CD4-positive, alpha-beta T cell treated with Interferon alpha-2 for 1 hour (primary cell): ENCODE measurements around the gene CHD2.
A peak's percentile ranks its signal among the peaks of the same experiment; 100 is the strongest.
"Not testable (repeated sequence)": the region's sequence is repeated elsewhere in the genome, so short reads cannot be mapped to it uniquely, and the experiment has no call there.

Experiments used
- DNase-seq, 2 donors: peaks; one replicate each; pipeline ENCODE4 v3.0.0-alpha.2; 2020 to 2022

Gene CHD2

DNA sequence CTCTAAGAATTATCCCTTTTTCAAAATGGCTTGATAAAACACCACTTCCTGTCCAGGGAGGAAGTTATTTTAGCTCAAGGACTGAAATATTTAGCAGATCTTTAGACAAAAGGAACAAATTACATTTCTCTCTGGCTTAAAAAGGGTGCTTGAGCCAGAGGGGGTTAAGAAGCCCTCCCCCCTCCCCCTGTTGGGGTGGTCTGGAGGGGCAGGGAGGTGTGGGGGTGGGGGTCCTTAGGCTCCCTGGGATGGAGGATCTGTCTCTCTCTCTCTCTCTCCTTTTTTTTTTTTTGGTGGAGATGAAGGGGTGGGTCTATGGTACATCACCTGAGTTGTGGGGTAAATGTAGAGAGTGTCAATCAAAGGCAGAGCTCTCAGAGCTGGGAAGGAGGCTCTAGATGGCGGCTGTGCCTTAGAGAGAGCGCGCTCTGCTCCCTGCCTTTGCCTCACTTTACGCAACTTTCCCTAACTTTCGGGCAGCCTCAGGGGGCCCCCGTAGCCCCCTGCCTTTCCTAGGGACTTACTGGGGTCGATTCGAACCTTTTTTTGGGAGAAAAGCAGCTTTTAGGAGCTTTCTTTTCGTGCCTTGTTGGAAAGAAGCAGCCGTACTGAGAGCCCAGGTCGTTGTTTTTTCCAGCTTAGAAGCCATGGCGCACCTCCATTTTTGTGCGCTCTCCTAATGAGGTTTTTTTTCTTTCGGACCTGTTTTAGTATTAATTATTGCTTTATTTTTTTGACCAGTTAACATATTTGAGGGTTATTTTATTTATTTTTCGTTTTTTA, at the start of gene CHD2:
Gene CHD2, plus strand, starts transcription at position 377 of the 783 bp plus-strand sequence. CDS start 914 bp downstream, outside the sequence.
- DNase-seq: peak; percentile 76 to 86

DNA sequence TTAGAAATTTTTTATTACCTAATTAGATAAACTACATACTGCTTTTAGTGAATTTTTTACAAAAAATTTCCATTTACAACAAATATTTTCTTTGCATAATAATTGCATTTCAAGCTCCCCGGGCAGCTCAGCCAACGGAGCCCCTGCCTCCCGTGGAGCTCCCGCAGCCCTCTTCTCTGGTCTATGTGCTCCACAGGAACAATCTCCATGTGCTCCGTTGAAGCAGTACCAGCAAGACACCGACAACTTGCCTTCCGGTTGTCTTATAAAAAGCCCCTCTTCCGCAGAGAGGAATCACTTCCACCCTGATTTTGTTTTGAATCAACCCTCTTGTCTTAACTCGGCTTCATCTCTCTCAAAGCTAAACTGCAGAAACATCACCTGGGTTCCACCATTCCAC, 46.9 kb upstream of the CHD2 start:
- no peak for DNase-seq

DNA sequence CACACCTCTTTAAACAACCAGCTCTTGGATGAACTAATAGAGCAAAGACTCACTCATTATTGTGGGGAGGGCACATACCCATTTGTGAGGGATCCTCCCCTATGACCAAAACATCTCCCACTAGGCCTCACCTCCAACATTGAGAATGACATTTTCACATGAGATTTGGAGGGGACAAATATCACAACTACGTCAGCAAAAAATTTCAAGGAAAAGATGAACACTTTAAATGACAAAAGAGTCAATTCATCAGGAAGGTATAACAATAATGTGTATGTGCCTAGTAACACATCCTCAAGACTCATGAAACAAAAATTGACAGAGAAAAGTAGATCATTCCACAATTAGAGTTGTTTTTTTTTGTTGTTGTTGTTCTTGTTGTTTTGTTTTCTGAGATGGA, 38.4 kb upstream of the CHD2 start:
- no peak for DNase-seq

DNA sequence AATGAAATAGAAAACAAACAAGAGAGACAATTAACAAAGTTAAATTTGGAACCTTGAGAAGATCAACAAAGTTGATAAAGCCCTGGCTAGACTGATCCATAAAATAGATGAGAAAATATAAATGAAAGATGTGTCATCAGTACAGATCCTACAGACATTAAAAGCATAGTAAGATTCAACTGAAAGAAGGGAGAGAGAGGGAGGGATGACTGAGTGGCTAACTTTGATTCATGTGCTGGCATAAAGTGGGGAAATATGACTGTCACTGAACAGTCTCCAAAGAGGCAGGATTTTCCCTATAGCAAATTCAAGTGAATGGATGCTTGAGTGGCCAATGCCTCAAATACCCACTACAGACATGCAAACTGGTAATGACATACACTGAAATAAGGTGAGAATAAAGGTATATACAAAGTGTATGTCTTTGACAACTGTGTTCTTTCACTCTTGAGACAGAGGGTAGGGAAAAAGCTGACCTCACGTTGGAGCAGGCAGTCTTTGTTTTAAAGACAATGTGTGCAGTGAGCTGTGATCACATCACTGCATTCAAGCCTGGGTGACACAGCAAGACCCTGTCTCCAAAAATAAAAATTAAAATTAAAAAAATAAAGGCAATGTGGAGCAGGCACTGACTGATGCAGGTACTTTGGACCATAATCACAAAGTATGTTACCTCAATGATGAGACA, 35.9 kb upstream of the CHD2 start:
- no peak for DNase-seq

DNA sequence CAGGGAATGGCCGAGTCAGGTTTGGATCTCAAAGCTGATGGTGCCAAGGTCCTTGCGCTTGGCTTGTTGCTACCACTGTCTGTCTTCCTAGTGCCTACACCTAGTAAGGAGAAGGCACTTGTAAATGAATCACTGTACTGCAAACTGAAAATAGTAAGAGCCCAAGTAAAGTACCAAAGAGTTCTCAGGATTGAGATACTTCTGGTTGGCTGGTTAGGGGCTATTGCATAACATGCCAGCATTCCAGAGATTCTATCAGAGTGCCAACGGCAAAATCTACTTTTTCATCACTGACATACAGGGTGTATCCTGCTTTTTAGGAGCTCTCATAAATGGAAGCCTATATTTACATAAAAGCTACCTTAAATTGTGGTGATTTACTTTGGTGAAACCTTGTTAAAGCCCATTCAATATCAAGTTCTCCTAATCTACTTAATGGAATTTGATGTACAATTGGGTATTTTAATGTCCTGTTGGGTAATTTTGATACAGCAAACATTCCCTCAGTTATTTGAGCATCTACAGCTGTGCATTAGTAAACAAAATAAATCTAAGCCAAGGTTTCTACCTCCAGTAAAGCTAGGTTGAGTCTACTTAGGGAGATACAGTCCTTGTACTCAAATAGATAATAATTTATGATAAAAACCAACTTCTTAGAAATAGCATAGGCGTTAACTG, 30.7 kb upstream of the CHD2 start:
- DNase-seq: no peak

DNA sequence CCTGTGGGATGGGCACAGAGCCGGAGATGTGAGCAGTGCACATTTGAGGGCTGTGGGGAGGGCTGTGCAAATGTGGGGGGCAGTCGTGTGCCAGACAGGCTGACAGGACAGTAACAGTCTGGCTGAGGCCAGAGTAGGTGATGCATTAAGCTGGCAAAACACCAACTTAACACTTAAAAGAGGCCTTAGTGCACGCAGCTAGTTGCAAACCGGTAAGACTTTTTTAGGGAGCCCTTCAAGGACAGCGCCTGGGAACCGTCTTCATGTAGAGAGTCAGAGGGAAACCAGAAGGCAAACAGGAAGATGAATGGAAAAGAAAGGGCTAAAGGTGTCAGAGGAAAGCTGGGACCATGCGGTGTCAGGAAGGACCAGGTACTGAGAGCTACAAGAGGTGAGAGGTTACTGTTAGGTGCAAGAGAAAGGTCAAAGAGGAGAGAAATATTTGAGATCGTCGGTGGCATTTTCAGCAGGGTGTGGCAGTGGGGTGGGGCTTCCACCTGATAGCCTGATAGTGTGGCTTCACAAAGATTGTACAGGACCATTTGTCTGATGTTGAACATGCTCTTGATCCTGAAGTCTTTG, 30.0 kb upstream of the CHD2 start:
- no peak for DNase-seq

DNA sequence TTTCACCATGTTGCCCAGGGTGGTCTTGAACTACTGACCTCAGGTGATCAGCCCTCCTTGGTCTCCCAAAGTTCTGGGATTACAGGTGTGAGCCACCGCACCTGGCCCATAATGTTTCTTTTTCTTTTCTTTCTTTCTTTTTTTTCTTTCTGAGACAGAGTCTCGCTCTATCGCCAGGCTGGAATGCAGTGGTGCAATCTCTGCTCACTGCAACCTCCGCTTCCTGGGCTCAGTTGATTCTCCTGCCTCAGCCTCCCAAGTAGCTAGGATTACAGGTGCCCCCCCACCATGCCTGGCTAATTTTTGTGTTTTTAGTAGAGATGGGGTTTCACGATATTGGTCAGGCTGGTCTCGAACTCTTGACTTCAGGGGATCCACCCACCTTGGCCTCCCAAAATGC, 27.2 kb upstream of the CHD2 start:
- DNase-seq: not testable (repeated sequence)

DNA sequence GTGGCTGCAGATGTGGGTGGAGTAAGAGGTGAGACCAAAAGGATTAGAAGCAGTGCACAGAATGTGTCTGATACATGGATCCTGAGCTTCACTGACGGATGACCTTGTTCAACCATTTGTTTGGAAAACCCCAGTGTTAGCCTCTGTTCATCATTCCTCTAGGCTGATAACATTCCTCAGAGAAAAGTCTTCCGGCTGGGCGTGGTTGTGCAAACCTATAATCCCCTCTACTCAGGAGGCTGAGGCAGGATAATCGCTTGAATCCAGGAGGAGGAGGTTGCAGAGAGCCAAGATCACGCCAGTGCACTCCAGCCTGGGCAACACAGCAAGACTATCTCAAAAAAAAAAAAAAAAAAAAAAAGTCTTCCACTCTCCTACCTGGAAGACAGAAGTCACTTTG, 23.1 kb upstream of the CHD2 start:
- DNase-seq: no peak

DNA sequence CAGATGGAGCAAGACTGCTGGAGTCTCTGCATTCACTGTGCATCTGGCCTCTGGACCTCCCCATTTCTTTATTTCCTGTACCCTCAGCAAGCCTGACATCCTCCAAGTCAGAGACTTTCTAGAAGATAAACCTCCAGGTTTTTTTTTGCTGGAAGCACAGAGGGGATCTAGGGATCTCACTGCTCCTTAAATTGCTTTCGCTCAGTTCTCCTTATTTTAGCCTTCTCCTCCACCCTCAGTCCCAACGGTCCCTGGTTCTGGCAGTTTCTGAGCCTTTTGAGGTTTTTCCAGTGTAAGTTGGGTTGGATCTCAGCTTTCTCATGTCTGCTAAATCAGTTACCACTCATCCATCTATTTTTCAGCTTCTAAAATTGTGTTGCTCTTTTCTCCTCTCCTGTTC, 22.7 kb upstream of the CHD2 start:
- no peak for DNase-seq

DNA sequence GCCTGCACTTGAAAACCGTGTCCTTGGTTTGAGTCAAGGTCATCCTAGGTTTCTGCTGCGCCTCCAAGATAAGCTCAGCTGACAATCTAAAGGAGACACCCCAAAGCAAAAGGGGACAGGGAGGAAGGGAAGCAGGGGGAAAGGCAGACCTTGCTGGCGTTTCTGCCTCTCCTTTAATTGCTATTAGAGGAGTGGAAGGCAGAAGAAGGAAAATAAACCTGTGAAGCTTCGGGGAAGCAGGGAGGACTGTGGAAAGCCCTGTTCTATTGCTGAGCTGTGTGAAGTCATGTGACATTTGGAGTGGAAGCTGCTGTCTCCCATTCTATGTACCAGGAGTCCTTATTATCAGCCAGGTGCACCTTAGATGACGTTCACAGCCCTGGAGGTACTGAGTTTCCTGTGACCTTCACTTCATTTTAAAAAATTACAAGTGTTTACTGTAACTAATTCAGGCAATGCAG, 21.5 kb upstream of the CHD2 start:
- DNase-seq: no peak

DNA sequence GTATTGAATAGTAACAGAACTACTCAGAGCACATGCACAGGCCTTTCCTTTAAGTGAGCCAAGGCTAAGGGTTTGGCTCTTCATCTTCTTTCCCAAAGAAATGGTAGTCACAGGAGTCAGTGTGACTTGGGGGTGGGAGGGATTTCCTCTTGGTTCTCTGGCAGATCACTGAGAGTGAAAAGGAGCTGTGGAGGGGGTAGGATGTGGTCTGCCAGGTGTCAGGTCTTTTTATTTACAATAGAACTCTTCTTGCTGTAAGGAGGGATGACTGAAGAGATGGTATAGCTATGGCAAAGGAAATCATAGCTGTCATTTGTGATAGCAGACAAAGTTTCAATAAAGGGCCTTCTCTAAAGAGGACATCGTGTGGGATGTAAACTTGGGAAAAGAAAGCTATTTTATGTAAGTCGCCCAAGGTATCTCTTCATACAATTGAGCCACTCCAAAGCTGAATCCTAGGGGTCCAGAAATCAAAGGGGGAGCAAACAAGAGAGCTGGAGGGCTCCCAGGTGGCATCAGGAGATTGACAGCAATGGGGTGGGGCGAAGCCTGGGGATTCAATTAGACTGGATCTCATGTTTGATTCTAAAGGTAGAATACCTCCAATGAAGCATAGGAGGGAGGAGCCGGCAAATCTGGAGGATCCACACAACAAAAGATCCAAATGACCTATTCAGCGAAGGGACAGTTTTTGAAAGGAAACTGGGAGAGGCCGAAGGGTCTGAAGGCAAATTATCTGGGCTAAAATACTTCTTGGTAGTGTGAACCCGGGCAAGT, 20.0 kb upstream of the CHD2 start:
- DNase-seq: peak in 1 of 2 donors; percentile 45

DNA sequence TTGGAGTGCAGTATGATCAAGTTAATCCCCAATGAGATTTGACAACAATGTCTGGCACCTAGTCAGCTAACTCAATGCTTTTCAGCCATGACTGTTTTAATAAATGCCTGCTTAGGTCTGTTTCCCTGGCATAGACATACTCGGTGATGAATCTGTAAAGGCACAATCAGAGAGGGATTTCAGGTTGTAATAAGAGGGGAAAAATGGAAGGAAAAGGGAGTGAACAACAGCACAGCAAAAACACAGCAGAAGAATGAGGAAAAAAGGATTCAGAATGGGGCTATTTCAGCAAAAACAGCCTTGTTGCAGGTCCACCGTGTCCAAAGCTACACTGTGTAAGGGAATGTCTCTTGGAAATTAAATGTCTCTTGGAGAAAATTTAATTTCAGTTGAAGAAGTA, 19.3 kb upstream of the CHD2 start:
- no peak for DNase-seq

DNA sequence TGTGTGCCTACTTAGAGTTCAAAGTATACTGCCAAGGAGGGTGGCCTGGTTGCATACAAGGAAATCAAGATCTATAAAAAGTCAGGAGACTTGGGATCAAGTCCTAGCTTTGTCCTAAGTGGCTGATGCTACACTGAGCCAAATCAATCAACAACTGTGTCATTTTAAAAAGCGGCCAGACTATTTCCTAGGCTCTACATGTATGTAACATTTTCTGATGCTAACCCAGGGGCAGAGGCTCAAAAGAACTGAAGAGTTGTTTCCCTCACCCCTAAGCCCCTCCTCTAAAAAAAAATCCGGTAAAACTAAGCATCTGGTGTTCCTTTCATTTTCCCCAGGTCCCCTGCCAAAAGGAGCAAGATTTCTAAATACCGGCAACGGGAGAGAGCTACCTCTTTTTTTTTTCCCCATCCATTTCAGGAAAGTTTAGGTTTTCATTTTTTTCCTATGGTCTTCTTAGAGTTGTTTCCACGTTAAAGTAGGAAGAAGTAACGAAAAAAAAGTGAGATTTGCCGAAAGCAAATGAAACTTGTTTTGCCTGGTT, 18.8 kb upstream of the CHD2 start:
- peak in 1 of 2 donors; percentile 30 for DNase-seq

DNA sequence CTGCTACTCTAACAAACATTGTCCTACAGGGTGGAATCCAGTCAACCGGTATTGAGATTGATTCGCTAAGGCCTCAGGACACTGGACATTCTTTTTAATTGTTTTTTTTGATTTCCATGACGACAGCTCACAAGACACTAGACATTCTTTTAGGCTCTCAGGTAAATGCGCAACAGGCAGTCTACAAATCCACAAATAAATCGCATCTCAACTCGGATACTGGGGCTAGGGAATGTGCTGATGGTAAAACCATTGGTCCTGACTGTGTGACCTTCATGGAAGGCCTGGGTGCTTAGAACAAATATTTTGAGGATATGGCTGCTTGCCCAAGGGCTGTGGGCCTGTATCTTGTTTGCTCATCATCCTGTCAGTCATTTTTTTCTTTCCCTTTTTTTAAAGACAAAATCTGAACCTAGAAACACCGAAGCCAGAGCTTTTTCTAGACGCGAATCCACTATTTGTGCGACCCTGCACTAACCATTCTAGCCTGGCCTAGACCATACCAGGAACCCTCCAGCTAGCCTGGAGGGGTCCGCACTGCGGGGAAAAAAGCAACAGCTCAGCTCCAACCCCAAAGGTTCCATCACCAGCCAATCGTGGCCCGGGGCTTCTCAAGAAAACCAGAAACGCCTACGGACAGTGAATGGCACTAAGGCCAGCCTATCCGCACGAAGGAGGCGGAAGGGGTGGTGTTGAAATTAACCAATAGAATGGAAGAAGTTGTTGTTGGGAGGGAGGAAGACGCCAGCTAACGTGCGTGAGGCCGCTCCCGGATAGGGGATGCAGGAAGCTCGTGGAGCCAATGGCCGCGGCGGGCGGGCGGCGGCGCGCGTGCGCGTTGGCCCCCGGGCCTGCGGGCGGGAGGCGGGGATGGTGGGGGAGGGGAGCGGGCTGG, 18.1 kb upstream of the CHD2 start:
- DNase-seq: peak; percentile 99

DNA sequence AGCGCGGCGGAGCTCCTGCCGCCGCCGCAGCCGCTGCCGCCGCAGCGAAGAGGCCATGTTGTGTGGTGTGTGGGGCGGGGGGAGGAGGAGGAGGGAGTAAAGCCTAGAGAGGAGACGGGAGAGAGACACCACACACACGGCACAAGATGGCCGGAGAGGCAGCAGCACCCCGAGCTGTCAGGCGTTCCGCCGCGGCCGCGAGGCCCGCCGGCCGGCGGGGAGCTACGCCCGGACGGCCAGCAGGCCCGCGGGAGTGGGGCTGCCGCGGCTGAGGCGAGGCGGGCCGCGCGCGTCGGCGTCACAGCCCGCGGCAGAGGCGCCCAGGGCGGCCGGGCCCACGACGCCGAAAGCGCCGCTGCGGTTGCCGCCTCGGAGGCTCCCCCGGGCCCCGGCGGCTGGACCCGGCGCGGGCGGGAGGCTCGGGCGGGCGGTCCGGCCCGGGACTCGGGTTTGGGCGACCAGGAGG, 17.4 kb upstream of the CHD2 start:
- DNase-seq: no peak

DNA sequence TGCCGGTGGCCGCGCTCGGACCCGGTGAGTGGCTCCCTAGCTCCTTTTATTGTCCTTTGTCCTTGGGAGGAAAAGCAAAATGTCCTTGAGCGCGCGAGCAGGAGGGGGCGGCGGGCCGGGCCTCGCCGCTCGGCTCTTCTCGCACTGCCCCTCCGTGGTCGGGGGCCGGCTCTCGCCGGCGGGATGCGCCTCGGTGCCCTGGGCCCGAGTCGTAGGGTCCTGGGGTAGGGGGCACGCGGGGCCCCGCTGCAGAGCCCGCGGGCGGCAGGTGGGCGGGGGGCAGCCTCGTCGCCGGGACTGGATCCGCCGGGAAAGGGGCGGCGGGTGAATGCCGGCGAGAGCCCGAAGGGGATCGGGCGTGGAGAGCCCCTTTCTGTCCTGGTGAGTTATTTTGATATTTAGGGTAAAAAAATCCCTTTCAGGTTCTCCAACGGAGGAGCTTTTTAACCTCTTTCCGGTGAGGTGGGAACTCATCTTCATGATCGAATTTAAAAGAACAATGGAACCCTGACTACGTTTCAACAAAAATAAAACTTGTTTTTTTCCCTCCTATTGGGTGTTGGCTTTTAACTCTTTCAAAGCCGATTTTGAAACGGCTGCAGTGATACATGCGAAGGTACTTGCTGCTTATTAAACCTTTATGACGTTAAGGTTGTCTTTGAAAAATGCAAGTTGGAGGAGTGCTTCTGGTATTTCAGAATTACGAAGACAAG, 16.8 kb upstream of the CHD2 start:
- DNase-seq: peak; percentile 49 to 81

DNA sequence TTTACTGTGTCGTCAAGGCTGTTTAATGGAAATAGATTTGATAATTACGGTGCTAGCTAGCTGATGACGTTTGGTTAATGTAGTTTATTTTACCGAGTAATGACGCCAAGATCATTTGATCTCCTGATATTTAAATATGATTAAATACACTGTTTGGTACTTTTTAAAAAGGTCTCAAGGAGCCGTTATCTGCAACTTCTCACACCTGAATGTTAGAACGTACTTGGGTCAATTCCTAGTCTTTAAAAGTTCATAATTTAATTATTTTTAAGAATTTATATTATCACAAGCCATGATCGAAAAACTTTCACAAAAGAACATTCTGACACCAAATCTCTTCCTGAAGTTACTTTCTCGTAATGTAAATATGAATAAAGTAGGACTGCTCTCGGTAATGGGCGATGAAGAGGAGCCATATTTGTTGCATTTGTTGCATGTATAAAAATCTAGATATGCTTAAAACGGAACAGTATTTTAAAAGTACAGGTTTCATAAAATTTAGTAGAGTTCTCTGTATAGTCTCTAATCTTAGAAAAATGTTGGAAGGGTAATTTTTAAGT, 16.2 kb upstream of the CHD2 start:
- no peak for DNase-seq

DNA sequence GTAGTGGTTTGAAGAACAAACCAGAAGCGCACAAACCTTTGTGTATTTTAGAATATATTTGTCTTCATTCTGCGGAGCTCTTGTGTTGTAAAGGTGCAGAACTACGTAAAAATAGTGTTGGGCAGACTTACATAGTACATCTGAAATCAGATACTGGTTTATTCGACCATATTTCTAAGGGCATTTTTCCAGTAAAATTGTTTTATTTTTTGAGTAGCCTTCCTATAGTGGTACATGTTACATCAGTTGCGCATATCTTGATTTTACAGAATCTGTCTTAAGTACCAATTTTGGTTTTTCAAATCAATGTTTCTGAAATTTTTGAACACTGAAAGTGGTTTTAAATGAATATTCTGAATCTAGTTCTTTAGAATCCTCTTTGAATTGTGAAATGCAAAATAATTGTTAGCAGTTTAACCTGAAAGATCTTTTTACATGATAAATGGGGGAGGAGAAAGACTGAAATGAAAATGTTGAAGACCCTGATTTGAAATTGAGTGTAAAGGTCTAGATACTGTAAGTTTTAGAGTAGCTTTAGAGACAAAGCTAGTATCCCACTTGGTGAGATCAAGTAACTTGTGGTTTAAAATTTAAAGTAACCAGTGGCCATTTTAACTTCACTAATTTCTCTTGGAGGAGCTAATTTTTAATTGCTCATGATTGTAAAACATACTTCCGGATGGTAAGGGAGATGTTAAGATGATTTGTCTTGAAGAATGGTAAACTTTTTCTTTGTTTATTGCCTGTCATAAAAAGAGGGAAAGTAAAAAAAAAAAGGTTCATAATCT, 15.5 kb upstream of the CHD2 start:
- peak in 1 of 2 donors; percentile 63 for DNase-seq
